ENCODE results near the gene PDE10A.

PDE10A gene

DNA sequence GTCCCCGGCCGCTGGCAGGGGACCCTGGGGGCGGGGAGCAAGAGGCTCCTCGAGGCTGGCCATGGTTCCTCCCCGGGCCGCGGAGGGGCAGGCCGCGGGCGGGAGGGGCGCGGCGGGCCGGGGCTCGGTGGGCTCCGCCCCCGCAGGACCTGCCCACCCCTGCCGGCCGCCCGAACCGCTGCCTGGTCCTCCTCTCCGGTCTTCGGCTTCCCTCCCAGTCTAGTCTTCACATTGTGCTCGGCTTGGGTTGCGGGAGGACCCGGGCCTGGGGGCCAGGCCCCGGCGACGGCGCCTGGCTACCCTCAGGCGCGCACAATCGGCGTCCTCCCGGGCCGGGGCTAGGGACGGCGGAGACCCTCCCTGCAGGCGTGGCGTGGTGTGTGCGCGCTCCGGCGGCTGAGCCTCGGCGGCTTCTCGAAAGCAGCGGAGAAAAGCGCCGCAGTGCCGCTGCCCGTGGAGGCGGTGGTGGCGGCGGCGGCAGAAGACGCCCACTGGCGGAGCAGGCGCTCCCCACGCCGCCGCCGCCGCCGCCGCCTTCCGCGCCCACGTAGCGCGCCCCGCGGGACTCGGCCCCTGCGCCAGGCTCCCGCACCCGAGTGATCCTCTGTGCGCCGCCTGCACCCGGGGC is at the start of gene PDE10A:
Gene PDE10A, minus strand, starts transcription at position 493 of the 628 bp plus-strand sequence. Its CDS starts 430 bp downstream, at position 63.
- DNase-seq = no peak

DNA sequence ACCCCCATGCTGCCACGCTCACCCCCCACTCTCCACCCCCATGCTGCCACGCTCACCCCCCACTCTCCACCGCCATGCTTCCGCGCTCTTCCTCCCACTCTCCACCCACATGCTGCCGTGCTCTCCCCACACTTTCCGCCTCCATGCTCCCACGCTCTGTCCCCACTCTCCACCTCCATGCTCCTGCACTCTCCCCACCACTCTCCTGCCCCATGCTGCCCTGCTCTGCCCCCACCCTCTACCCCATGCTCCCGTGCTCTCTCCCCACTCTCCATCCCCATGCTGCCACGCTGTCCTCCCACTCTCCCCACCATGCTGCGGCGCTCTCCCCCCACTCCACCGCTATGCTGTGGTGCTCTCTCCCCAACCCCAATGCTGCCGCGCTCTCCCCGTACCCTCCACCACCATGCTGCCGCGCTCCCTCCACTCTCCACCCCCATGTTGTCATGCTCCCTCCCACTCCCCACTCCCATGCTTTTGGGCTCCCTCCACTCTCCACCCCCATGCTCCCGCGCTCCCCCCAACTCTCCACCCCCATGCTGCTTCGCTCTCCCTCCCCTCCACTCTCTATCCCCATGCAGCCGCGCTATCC is 46.0 kb upstream of the PDE10A start:
- DNase-seq = no peak

GRCh38 chr6:165707067-165707853 is 44.2 kb upstream of the PDE10A start:
- DNase-seq = no peak

GRCh38 chr6:165705941-165706340 is 42.9 kb upstream of the PDE10A start:
- no peak for DNase-seq

- no peak for DNase-seq
These were observed 41.2 kb upstream of the PDE10A start for GRCh38 chr6:165704045-165704748.

- no peak for DNase-seq
These were observed 39.6 kb upstream of the PDE10A start for GRCh38 chr6:165702669-165703068.

GRCh38 chr6:165701564-165702354 is 38.7 kb upstream of the PDE10A start:
- no peak for DNase-seq

DNA sequence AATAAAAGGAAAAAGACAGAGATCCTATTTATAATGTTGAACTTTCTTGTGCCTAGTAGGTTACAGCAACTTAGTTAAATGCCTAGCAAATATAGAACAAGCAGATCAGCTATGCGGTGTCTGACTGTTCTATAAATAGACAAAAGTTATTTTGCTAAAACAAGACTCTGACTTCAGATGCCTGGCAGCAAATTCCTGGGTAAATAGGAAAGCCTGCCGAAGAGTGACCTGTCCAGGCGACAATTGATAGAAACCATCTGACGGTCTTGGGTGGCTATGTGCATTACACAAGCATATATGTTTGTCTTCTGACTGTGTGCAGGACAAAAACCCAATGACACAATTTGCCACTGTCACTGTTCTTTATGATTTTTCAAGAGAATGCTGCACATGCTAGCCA is 38.0 kb upstream of the PDE10A start:
- DNase-seq = no peak

GRCh38 chr6:165698868-165699267 is 35.8 kb upstream of the PDE10A start:
- DNase-seq = no peak

DNA sequence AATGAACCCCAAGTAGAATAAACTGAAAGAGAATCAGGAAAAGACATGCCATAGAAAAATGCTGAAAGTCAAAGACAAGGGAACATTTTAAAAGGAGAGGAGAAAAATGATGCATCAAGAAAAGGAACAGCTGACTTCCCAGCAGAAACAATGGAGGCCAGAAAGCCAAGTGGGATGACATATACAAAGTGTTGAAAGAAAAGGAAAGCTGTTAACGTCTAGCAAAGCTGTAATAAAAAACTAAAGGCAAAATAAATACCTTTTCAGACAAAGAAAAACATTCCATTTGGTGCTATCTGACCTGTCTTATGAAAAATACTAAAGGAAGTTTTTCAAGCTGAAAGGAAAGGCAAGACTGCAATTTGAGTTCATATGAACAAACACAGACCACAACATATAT is 34.1 kb upstream of the PDE10A start:
- no peak for DNase-seq

GRCh38 chr6:165695722-165696515 is 32.9 kb upstream of the PDE10A start:
- no peak for DNase-seq

DNA sequence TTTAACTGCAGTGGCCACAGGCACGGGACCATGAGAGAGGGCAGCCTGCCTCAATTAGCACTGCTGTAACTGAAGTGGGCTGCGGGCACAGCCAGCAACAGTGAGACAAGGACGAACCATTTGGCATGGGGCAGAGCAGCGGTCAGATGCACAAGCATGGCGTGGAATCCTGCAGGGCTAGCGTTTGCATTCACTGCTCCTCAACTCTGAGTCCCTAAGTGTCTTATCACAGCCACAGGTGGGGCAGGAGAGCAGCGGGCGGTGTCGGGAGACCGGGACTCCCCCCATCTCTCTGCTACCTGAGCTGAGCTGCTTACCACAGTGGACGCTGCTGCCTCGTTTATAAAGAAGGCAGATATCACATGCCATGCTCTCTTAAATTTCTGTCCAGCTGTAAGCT is 31.3 kb upstream of the PDE10A start:
- DNase-seq = no peak

DNA sequence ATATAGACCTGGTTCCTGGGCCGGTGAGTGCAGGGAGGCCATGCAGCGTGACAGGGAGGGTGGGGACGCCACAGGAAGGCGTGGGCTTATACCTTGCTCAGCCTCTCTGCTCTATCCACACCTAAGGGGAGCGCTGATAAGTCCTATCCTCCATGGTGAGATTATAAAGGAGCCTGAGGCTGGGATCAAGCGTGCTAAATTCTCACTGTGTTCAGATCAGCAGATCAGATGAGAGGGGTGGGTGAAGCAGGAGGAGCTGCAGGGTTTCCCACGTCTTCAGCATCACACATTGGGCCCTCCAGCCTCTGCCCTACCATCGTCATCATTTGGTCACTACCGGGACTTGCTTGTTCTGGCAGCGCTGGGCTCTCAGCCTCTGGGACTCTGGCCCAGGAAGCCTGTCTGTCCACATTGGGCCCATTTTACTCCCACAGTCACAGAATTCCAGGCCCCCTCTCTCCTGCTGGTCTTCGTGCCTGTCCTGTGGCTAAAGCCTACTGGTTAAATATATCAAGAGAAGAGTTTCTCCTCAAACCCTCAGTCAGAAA is 29.1 kb upstream of the PDE10A start:
- no peak for DNase-seq

DNA sequence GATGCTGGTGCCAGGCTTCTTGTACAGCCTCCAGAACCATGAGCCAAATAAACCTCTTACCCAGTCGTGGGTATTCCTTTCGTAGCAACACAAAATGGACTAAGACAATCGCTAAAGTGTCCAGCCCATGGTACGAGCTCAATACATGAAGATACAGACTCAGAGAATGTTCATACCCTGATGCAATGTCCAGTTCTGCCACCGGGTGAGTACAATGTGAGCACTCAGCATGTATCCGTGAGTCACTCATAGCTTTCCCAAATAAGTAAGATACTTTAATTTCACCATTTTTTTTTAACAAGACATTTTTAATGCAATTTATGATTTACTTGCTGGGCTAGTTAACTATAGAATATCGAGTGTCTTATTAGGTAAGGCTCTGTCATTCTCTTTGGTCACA is 26.7 kb upstream of the PDE10A start:
- DNase-seq = no peak

GRCh38 chr6:165686596-165687365 is 23.7 kb upstream of the PDE10A start:
- DNase-seq = no peak

DNA sequence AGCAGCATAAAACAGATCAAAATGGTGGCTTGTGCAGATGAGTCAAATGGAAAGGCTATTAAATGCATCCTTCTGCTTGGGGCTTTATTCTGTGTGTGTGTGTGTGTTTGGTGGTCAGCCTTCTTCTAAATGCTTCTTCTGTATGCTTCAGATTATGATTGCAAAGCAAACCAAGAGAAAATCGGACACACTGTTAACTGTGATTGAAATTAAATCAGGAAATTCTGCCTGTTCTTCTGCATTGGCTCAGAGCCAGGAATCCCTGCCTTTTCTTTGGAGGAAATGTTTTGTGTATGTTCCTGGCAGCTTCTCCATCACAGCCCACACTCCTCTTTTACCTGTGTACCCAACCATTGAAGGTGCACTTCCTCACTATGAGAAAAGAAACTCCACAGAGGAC is 22.3 kb upstream of the PDE10A start:
- DNase-seq = no peak

DNA sequence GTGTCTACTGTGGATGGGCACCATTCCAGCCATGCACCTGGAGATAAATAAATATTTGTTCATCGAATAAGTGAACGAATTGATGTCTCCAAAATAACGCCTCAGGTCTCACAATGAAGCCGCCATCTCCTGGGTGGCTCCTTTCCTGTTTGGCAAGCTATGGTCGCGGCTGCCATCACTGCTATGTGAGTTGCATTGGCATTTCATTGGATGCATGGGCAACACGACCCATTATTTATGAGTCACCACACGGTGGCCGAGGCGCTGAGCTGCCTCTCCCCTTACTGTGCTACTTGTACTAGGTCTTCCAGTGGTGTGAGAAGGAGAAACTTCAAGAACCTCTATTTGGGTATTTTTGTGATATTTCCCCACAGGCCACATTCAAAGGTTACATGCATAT is 21.3 kb upstream of the PDE10A start:
- DNase-seq = no peak

- no peak for DNase-seq
These were observed 17.9 kb upstream of the PDE10A start for GRCh38 chr6:165680975-165681374.

DNA sequence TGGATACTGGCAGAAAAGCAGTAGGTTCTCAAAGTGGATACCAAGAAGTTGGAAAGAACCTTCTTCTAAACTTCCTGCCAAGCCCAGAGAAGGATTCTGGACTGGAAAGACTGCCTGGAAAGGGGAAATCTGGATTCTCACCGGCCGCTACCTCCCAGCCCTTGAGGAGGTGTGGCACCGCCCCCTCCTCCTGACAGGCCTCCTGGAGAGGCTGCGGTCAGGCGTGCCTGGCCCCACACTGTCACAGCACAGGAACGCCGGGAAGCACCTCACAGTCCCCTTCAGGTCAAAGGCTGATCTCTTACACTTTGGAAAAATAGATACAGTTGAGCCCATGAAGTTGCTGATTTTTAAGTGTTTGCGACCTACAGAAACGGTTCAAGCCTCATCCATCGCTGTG is 16.3 kb upstream of the PDE10A start:
- DNase-seq = no peak

DNA sequence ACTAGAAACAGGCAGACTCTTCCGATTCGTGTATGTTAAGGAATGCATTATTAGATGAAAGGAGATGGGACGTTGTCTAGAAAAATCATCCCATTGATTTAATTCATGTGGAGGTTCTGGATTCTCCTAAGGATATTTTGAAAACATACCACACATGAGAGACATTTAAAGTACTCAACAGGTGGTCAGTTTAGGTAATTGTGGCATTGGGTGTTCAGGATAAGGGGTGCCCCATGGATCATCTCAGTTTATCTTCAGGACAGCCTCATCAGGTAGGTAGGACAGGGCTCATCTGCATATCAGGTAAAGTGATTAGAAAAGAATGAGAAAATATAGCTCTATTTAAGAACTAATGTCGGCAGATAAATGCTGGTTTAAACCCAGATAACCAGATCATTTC is 15.9 kb upstream of the PDE10A start:
- no peak for DNase-seq

DNA sequence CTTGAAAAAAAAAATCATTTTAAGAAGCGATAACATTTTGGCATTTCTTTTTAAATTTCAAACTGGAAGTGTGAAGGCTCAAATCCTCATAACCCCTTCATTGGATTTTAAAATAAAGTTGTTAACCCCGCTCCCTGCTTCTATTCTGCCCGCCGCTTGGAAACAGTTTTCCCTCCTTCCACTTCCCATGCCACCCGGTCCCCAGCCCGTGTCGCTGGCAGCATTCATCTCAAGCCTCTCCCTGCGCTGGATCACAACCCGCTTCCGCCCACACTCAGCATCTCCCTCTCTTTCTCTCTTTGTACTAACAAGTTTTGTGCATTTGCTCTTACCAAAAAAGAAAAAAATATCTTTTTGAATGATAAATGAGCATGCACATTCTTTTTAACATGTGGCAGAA is 15.4 kb upstream of the PDE10A start:
- DNase-seq = no peak
